ENCODE measurements around the gene TRPV4.
A peak's percentile ranks its signal among the peaks of the same experiment; 100 is the strongest.

Gene TRPV4

GRCh38 chr12:109781668-109782325 lies 51.4 kb downstream of the TRPV4 start:
- DNase-seq (ENCODE audit: low read depth in 2 of 2), result no peak

- DNase-seq (ENCODE audit: low read depth in 2 of 2), result no peak
These were observed 53.8 kb downstream of the TRPV4 start for GRCh38 chr12:109779382-109779781.

- DNase-seq (ENCODE audit: low read depth in 2 of 2), result no peak
These were observed 54.5 kb downstream of the TRPV4 start for GRCh38 chr12:109778684-109779083.

DNA sequence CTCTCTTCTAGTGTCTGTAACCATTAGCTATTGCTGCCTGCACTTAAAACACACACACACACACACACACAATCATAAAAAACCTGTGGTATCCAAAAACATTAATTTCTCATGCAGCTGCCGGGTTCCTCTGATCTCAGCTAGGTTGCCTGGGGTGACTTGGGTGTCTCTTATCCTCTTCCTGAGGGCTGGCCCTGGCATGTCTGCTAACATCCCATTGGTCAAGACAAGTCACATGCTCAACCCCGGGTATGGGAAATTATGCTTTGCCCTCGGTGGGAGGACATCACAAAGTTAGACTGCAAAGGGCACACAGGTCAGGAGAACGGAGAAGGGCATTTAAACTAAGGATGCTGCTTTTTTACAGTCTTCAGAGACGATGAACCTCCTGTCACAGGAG lies 55.7 kb downstream of the TRPV4 start:
- DNase-seq (ENCODE audit: low read depth in 2 of 2), result no peak

- DNase-seq (ENCODE audit: low read depth in 2 of 2), result no peak
These were observed 56.6 kb downstream of the TRPV4 start for GRCh38 chr12:109776624-109777023.

GRCh38 chr12:109775172-109775881 lies 57.9 kb downstream of the TRPV4 start:
- DNase-seq (ENCODE audit: low read depth in 2 of 2), result peak; percentile 9 to 12

- DNase-seq (ENCODE audit: low read depth in 2 of 2), result no peak
These were observed 59.7 kb downstream of the TRPV4 start for GRCh38 chr12:109773384-109774011.

- DNase-seq (ENCODE audit: low read depth in 2 of 2), result no peak
These were observed 60.4 kb downstream of the TRPV4 start for GRCh38 chr12:109772622-109773321.

DNA sequence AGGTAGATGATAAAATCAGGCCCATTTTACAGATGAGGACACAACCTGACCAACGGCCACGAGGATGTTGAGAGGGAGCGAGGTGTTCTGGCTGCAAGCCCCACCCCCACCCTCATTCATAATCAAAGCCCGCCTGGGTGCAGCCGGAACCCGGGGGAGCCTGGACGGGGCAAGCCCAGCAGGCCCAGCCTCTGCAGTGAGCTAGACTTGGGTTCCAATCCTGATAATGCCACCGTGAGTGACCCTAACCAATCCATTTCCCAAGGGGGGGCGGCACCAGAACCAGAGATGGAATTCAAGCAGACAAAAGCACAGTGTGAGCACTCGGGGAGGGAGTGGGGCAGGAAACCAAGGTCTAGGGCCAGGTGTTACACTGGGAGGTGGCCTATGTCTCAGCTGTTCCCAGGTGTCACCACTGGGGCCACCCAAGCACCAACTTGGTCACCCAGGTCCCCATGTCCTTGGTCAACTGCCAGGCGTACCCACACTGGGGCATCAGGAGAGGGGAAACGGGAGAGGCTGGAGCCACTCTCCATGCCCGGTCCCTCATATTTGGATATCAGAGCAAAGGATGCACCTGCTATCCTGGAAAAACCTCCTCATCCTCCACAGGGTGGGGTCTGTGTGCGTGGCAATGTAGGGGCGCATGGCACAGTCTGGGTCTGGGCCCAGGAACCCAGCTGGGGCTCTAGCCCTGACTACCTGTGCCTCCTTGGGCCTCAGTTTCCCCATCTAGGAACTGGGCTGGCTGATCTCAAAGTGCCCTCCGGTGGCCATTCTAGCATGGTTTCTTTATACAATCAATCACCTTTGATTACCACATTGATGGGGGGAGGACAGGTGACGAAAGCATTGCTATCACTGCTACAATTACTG lies 61.2 kb downstream of the TRPV4 start:
- DNase-seq (ENCODE audit: low read depth in 2 of 2), result no peak

- no peak for DNase-seq (ENCODE audit: low read depth in 2 of 2)
These were observed 62.1 kb downstream of the TRPV4 start for GRCh38 chr12:109770861-109771670.

- no peak for DNase-seq (ENCODE audit: low read depth in 2 of 2)
These were observed 62.9 kb downstream of the TRPV4 start for GRCh38 chr12:109770104-109770860.

GRCh38 chr12:109768901-109769670 lies 64.1 kb downstream of the TRPV4 start:
- DNase-seq (ENCODE audit: low read depth in 2 of 2), result no peak

DNA sequence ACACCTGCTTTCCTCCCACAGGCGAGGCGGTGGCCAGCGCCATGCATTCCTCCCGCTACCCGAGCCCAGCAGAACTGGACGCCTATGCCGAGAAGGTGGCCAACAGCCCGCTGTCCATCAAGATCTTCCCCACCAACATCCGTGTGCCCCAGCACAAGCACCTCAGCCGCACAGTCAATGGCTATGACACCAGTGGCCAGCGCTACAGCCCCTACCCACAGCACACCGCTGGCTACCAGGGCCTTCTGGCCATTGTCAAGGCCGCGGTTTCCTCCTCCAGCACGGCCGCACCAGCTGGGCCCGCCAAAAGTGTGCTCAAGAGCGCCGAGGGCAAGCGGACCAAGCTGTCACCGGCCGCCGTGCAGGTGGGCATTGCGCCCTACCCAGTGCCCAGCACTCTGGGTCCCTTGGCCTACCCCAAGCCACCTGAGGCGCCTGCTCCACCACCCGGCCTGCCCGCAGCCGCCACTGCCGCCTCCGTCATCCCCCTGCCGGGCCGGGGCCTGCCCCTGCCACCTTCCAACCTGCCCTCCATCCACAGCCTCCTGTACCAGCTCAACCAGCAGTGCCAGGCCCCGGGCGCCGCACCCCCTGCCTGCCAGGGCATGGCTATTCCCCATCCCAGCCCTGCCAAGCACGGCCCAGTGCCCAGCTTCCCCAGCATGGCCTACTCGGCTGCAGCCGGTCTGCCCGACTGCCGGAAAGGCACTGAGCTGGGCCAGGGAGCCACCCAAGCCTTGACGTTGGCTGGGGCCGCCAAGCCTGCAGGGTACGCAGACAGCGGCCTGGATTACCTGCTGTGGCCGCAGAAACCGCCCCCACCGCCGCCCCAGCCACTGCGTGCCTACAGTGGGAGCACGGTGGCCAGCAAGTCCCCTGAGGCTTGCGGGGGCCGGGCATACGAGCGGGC lies 65.0 kb downstream of the TRPV4 start:
- no peak for DNase-seq (ENCODE audit: low read depth in 2 of 2)

- no peak for DNase-seq (ENCODE audit: low read depth in 2 of 2)
These were observed 65.7 kb downstream of the TRPV4 start for GRCh38 chr12:109767456-109767855.

DNA sequence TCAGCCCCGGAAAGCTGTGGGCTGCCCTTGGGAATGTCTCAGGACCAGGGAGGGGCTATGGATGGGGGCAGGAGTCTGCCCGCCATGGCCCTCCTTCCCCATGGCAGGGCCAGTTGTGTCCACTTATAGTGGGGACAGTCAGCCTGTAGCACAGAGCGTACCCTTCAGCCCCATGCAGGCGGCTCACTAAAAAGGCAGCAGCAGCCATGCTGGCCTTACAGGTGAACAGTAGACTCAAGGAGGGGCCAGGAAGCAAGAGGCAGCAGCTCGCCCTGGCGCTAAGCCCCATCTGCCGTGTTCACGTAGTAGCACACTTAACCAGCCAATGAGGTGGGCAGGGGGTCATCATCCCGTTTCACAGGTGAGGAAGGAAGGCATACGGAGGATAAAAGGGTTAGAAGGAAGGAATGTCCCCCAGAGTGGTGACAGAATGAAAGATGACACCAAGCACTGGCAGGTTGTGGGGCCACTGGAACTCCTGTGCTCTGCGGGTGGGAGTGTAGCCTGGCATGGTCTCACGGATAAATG lies 66.9 kb downstream of the TRPV4 start:
- DNase-seq (ENCODE audit: low read depth in 2 of 2), result no peak

DNA sequence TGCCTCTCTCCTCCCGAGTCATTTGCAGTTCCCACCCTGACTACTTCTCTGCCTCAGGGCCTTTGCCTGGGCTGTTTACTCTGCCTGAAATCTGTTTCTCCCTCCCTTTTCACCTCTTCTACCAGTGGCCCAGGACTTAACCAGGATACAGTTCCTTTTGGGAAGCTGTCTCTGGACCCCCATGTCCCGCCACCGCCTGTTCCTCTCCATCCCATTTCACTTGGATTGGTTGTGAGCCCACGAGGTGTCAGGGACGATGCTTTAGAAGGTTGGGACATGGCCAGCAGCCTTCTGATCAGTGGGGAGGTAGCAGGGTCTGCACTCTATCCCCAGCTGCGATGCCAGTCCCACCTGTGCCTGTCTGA lies 67.8 kb downstream of the TRPV4 start:
- no peak for DNase-seq (ENCODE audit: low read depth in 2 of 2)

- no peak for DNase-seq (ENCODE audit: low read depth in 2 of 2)
These were observed 68.3 kb downstream of the TRPV4 start for GRCh38 chr12:109764776-109765445.

All from fibroblast of skin of left biceps (primary cell).